Measurements from ENCODE around the gene FMNL1.
A peak's percentile ranks its signal among the peaks of the same experiment; 100 is the strongest.

FMNL1 gene

GRCh38 chr17:45256114-45256966 is 34.7 kb downstream of the FMNL1 start:
- no peak overlapping the region for H3K9ac ChIP-seq (ENCODE audit: low read length)
- H3K9me3 ChIP-seq (ENCODE audit: control insufficient read depth, low read depth, low read length), result no peaks in the 10 kb centered on the region
- H3K36me3 ChIP-seq (ENCODE audit: control insufficient read depth, low read depth, low read length), result no peaks in the 10 kb centered on the region
- no peak overlapping the region for H3K27ac ChIP-seq (ENCODE audit: low read length)
- peaks cover 15% of the 10 kb centered on the region for H3K4me1 ChIP-seq (ENCODE audit: control insufficient read depth, low read depth, low read length)
- H3K4me3 ChIP-seq (ENCODE audit: low read length), result peak overlapping the region; percentile 17
- peaks cover 19% of the 10 kb centered on the region for H3K27me3 ChIP-seq (ENCODE audit: control insufficient read depth, insufficient read depth, low read length)

- peaks cover 20% of the 10 kb centered on the region for H3K27me3 ChIP-seq (ENCODE audit: control insufficient read depth, insufficient read depth, low read length)
- H3K4me1 ChIP-seq (ENCODE audit: control insufficient read depth, low read depth, low read length), result peaks cover 17% of the 10 kb centered on the region
- H3K9me3 ChIP-seq (ENCODE audit: control insufficient read depth, low read depth, low read length), result no peaks in the 10 kb centered on the region
- no peak overlapping the region for H3K27ac ChIP-seq (ENCODE audit: low read length)
- H3K36me3 ChIP-seq (ENCODE audit: control insufficient read depth, low read depth, low read length), result no peaks in the 10 kb centered on the region
- H3K9ac ChIP-seq (ENCODE audit: low read length), result no peak overlapping the region
- no peak overlapping the region for H3K4me3 ChIP-seq (ENCODE audit: low read length)
These were observed 35.4 kb downstream of the FMNL1 start for GRCh38 chr17:45257115-45257514.

- peaks cover 20% of the 10 kb centered on the region for H3K27me3 ChIP-seq (ENCODE audit: control insufficient read depth, insufficient read depth, low read length)
- no peaks in the 10 kb centered on the region for H3K36me3 ChIP-seq (ENCODE audit: control insufficient read depth, low read depth, low read length)
- no peak overlapping the region for H3K27ac ChIP-seq (ENCODE audit: low read length)
- no peaks in the 10 kb centered on the region for H3K9me3 ChIP-seq (ENCODE audit: control insufficient read depth, low read depth, low read length)
- H3K4me1 ChIP-seq (ENCODE audit: control insufficient read depth, low read depth, low read length), result peaks cover 24% of the 10 kb centered on the region
- no peak overlapping the region for H3K4me3 ChIP-seq (ENCODE audit: low read length)
- H3K9ac ChIP-seq (ENCODE audit: low read length), result no peak overlapping the region
These were observed 37.3 kb downstream of the FMNL1 start for GRCh38 chr17:45258981-45259380.

- no peak overlapping the region for H3K4me3 ChIP-seq (ENCODE audit: low read length)
- H3K4me1 ChIP-seq (ENCODE audit: control insufficient read depth, low read depth, low read length), result peaks cover 24% of the 10 kb centered on the region
- peaks cover 20% of the 10 kb centered on the region for H3K27me3 ChIP-seq (ENCODE audit: control insufficient read depth, insufficient read depth, low read length)
- peaks cover 3% of the 10 kb centered on the region for H3K36me3 ChIP-seq (ENCODE audit: control insufficient read depth, low read depth, low read length)
- H3K27ac ChIP-seq (ENCODE audit: low read length), result no peak overlapping the region
- no peak overlapping the region for H3K9ac ChIP-seq (ENCODE audit: low read length)
- H3K9me3 ChIP-seq (ENCODE audit: control insufficient read depth, low read depth, low read length), result no peaks in the 10 kb centered on the region
These were observed 38.6 kb downstream of the FMNL1 start for GRCh38 chr17:45260204-45260783.

GRCh38 chr17:45261577-45262515 is 40.2 kb downstream of the FMNL1 start, which contains the start of gene SPATA32:
Gene SPATA32, minus strand, starts transcription at chr17:45262094. Its CDS starts 78 bp downstream, at chr17:45262016.
- Histone ChIP-seq H3K4me1 (ENCODE audit: control insufficient read depth, low read depth, low read length) (peaks cover 17% of the 10 kb centered on the region), H3K9me3 (ENCODE audit: control insufficient read depth, low read depth, low read length) (no peaks in the 10 kb centered on the region), H3K27ac (ENCODE audit: low read length) (no peak within 1 kb of the TSS), H3K27me3 (ENCODE audit: control insufficient read depth, insufficient read depth, low read length) (peaks cover 20% of the 10 kb centered on the region), H3K9ac (ENCODE audit: low read length) (peak within 1 kb of the TSS; percentile 34), H3K4me3 (ENCODE audit: low read length) (peak within 1 kb of the TSS; percentile 55), H3K36me3 (ENCODE audit: control insufficient read depth, low read depth, low read length) (peaks cover 3% of the 10 kb centered on the region)

GRCh38 chr17:45262516-45263476 is 41.1 kb downstream of the FMNL1 start:
- H3K9me3 ChIP-seq (ENCODE audit: control insufficient read depth, low read depth, low read length), result no peaks in the 10 kb centered on the region
- H3K36me3 ChIP-seq (ENCODE audit: control insufficient read depth, low read depth, low read length), result peaks cover 3% of the 10 kb centered on the region
- peak overlapping the region; percentile 34 for H3K9ac ChIP-seq (ENCODE audit: low read length)
- H3K4me3 ChIP-seq (ENCODE audit: low read length), result peak overlapping the region; percentile 55
- H3K27ac ChIP-seq (ENCODE audit: low read length), result no peak overlapping the region
- peaks cover 11% of the 10 kb centered on the region for H3K4me1 ChIP-seq (ENCODE audit: control insufficient read depth, low read depth, low read length)
- H3K27me3 ChIP-seq (ENCODE audit: control insufficient read depth, insufficient read depth, low read length), result peaks cover 15% of the 10 kb centered on the region

GRCh38 chr17:45263477-45263860 is 41.8 kb downstream of the FMNL1 start:
- H3K4me3 ChIP-seq (ENCODE audit: low read length), result no peak overlapping the region
- no peaks in the 10 kb centered on the region for H3K9me3 ChIP-seq (ENCODE audit: control insufficient read depth, low read depth, low read length)
- peaks cover 11% of the 10 kb centered on the region for H3K4me1 ChIP-seq (ENCODE audit: control insufficient read depth, low read depth, low read length)
- H3K27ac ChIP-seq (ENCODE audit: low read length), result no peak overlapping the region
- H3K27me3 ChIP-seq (ENCODE audit: control insufficient read depth, insufficient read depth, low read length), result peaks cover 15% of the 10 kb centered on the region
- no peak overlapping the region for H3K9ac ChIP-seq (ENCODE audit: low read length)
- peaks cover 4% of the 10 kb centered on the region for H3K36me3 ChIP-seq (ENCODE audit: control insufficient read depth, low read depth, low read length)

- no peak overlapping the region for H3K9ac ChIP-seq (ENCODE audit: low read length)
- H3K4me1 ChIP-seq (ENCODE audit: control insufficient read depth, low read depth, low read length), result peaks cover 11% of the 10 kb centered on the region
- H3K4me3 ChIP-seq (ENCODE audit: low read length), result no peak overlapping the region
- H3K27ac ChIP-seq (ENCODE audit: low read length), result no peak overlapping the region
- H3K36me3 ChIP-seq (ENCODE audit: control insufficient read depth, low read depth, low read length), result peaks cover 9% of the 10 kb centered on the region
- no peaks in the 10 kb centered on the region for H3K9me3 ChIP-seq (ENCODE audit: control insufficient read depth, low read depth, low read length)
- H3K27me3 ChIP-seq (ENCODE audit: control insufficient read depth, insufficient read depth, low read length), result peaks cover 15% of the 10 kb centered on the region
These were observed 42.7 kb downstream of the FMNL1 start for GRCh38 chr17:45264430-45264829.

GRCh38 chr17:45264988-45265387 is 43.3 kb downstream of the FMNL1 start:
- H3K9ac ChIP-seq (ENCODE audit: low read length), result no peak overlapping the region
- no peak overlapping the region for H3K27ac ChIP-seq (ENCODE audit: low read length)
- H3K9me3 ChIP-seq (ENCODE audit: control insufficient read depth, low read depth, low read length), result no peaks in the 10 kb centered on the region
- peaks cover 14% of the 10 kb centered on the region for H3K27me3 ChIP-seq (ENCODE audit: control insufficient read depth, insufficient read depth, low read length)
- peaks cover 14% of the 10 kb centered on the region for H3K36me3 ChIP-seq (ENCODE audit: control insufficient read depth, low read depth, low read length)
- peaks cover 11% of the 10 kb centered on the region for H3K4me1 ChIP-seq (ENCODE audit: control insufficient read depth, low read depth, low read length)
- H3K4me3 ChIP-seq (ENCODE audit: low read length), result no peak overlapping the region

GRCh38 chr17:45265821-45266220 is 44.1 kb downstream of the FMNL1 start:
- H3K27ac ChIP-seq (ENCODE audit: low read length), result no peak overlapping the region
- peaks cover 14% of the 10 kb centered on the region for H3K36me3 ChIP-seq (ENCODE audit: control insufficient read depth, low read depth, low read length)

More at GRCh38 chr17:45265821-45266220, 44.1 kb downstream of the FMNL1 start:
- H3K4me3 ChIP-seq (ENCODE audit: low read length), result no peak overlapping the region
- peaks cover 11% of the 10 kb centered on the region for H3K4me1 ChIP-seq (ENCODE audit: control insufficient read depth, low read depth, low read length)
- no peak overlapping the region for H3K9ac ChIP-seq (ENCODE audit: low read length)
- H3K9me3 ChIP-seq (ENCODE audit: control insufficient read depth, low read depth, low read length), result no peaks in the 10 kb centered on the region
- peaks cover 6% of the 10 kb centered on the region for H3K27me3 ChIP-seq (ENCODE audit: control insufficient read depth, insufficient read depth, low read length)
